Activated naive CD8-positive, alpha-beta T cell treated with anti-CD3 and anti-CD28 coated beads, Interleukin-2, amount 10 ng/mL, durations not matched to agents 7 days and 5 days (primary cell): ENCODE results near the gene ACOX3. TPM values are rescaled to one million over a fixed set of nuclear protein-coding genes. Genes with fewer than 3 reads are reported as not detected.
"Not testable (repeated sequence)": the region's sequence is repeated elsewhere in the genome, so short reads cannot be mapped to it uniquely, and the experiment has no call there.

ENCODE experiments used
- ATAC-seq: fragments of 150-1000 bp; cut with Tn5 transposase; one replicate; pipeline ENCODE4 v1.10.0; 2021; ENCODE audit warnings: low read depth, moderate library complexity
- POLR2A ChIA-PET: fragments of 350-600 bp; sonication (Branson Sonifier 250); formaldehyde crosslinking; loops from one replicate; lab custom pipeline; 2021; ENCODE audit warnings: antibody characterized with exemption; lab: Charles Lee
- DNase-seq: peaks from one replicate; pipeline ENCODE4 v3.0.0; 2021
- H3K27ac Mint-ChIP-seq: one replicate; pipeline ENCODE4 v1.8.0; 2022; ENCODE audit warnings: mild to moderate bottlenecking, mixed read lengths
- H3K27me3 Mint-ChIP-seq: one replicate; pipeline ENCODE4 v1.8.0; 2022; ENCODE audit warnings: mild to moderate bottlenecking, moderate library complexity, mixed read lengths
- H3K36me3 Mint-ChIP-seq: one replicate; pipeline ENCODE4 v1.8.0; 2021; ENCODE audit warnings: mild to moderate bottlenecking, mixed read lengths
- H3K4me1 Mint-ChIP-seq: one replicate; pipeline ENCODE4 v1.8.0; 2021; ENCODE audit warnings: mixed read lengths
- H3K4me3 Mint-ChIP-seq: one replicate; pipeline ENCODE4 v1.8.0; 2022; ENCODE audit warnings: mild to moderate bottlenecking, moderate library complexity, mixed read lengths
- H3K9me3 Mint-ChIP-seq: one replicate; pipeline ENCODE4 v1.8.0; 2021; ENCODE audit warnings: mixed read lengths
- total RNA-seq, 2 experiments: library from RNA; stranded (reverse); gene quantifications; one replicate each; pipeline ENCODE4 v1.2.3, GENCODE V29; 2021

The ACOX3 gene
- total RNA-seq: 10 to 100 TPM; 15.2 to 16.6 TPM

- Mint-ChIP-seq H3K27me3 (no peaks in the 10 kb centered on the region), H3K4me1 (peaks cover 46% of the 10 kb centered on the region), H3K27ac (peak within 1 kb of the TSS; percentile 98), H3K4me3 (peak within 1 kb of the TSS; percentile 97), H3K9me3 (no peaks in the 10 kb centered on the region), H3K36me3 (peaks cover 7% of the 10 kb centered on the region)
- POLR2A ChIA-PET: interaction anchor here (1.1 to 4.1 kb wide), 2 partner anchors 12 to 13 kb away, joined by 3 to 27 read pairs; no protein-coding TSS in a partner anchor
- DNase-seq (peak; percentile 100), ATAC-seq (peak; percentile 87)
These were observed at the start of gene ACOX3, which contains the start of gene TRMT44 for GRCh38 chr4:8440492-8441311. ACOX3 (minus strand) TSS chr4:8440723; CDS start chr4:8416521, 24,202 bp downstream. TRMT44 (plus strand) TSS chr4:8440777; CDS start chr4:8440823, 46 bp downstream.

GRCh38 chr4:8488791-8489369 lies 48.4 kb upstream of the ACOX3 start:
- Mint-ChIP-seq H3K9me3 (no peaks in the 10 kb centered on the region), H3K27ac (no peak overlapping the region), H3K27me3 (no peaks in the 10 kb centered on the region), H3K4me1 (no peaks in the 10 kb centered on the region), H3K36me3 (no peaks in the 10 kb centered on the region), H3K4me3 (no peak overlapping the region)
- no peak for DNase-seq
- POLR2A ChIA-PET: no interaction called here
- ATAC-seq: no peak

- POLR2A ChIA-PET, ATAC-seq, H3K4me3 Mint-ChIP-seq, H3K36me3 Mint-ChIP-seq, H3K4me1 Mint-ChIP-seq, H3K27ac Mint-ChIP-seq, DNase-seq, H3K9me3 Mint-ChIP-seq, H3K27me3 Mint-ChIP-seq: not testable (repeated sequence)
These were observed 46.1 kb upstream of the ACOX3 start for GRCh38 chr4:8486643-8487042.

- no peaks in the 10 kb centered on the region for H3K4me1 Mint-ChIP-seq
- H3K4me3 Mint-ChIP-seq: no peak overlapping the region
These were observed 39.7 kb upstream of the ACOX3 start for GRCh38 chr4:8480221-8480620.

GRCh38 chr4:8478801-8479744 lies 38.5 kb upstream of the ACOX3 start:
- DNase-seq (no peak), ATAC-seq (no peak)
- H3K4me3 Mint-ChIP-seq: no peak overlapping the region
- POLR2A ChIA-PET: no interaction called here
- H3K27ac Mint-ChIP-seq: no peak overlapping the region
- H3K9me3 Mint-ChIP-seq: no peaks in the 10 kb centered on the region
- no peaks in the 10 kb centered on the region for H3K36me3 Mint-ChIP-seq
- H3K4me1 Mint-ChIP-seq: no peaks in the 10 kb centered on the region
- H3K27me3 Mint-ChIP-seq: no peaks in the 10 kb centered on the region

More at GRCh38 chr4:8480221-8480620, 39.7 kb upstream of the ACOX3 start:
- H3K27ac Mint-ChIP-seq: no peak overlapping the region
- H3K9me3 Mint-ChIP-seq: no peaks in the 10 kb centered on the region
- no peak for ATAC-seq
- DNase-seq: no peak
- no peaks in the 10 kb centered on the region for H3K36me3 Mint-ChIP-seq
- POLR2A ChIA-PET: no interaction called here
- H3K27me3 Mint-ChIP-seq: no peaks in the 10 kb centered on the region

- Mint-ChIP-seq H3K4me1 (no peaks in the 10 kb centered on the region), H3K27ac (no peak overlapping the region), H3K36me3 (no peaks in the 10 kb centered on the region), H3K4me3 (no peak overlapping the region), H3K9me3 (no peaks in the 10 kb centered on the region), H3K27me3 (no peaks in the 10 kb centered on the region)
- POLR2A ChIA-PET: interaction anchor here (1.3 kb wide), 1 partner anchor 50 kb away, joined by 3 read pairs; no protein-coding TSS in a partner anchor
- DNase-seq (no peak), ATAC-seq (no peak)
These were observed 37.8 kb upstream of the ACOX3 start for GRCh38 chr4:8478371-8478770.

GRCh38 chr4:8477676-8478075 lies 37.2 kb upstream of the ACOX3 start:
- no peaks in the 10 kb centered on the region for H3K27me3 Mint-ChIP-seq
- DNase-seq (no peak), ATAC-seq (no peak)
- H3K4me1 Mint-ChIP-seq: no peaks in the 10 kb centered on the region
- H3K36me3 Mint-ChIP-seq: no peaks in the 10 kb centered on the region
- no peak overlapping the region for H3K27ac Mint-ChIP-seq
- H3K4me3 Mint-ChIP-seq: no peak overlapping the region
- H3K9me3 Mint-ChIP-seq: no peaks in the 10 kb centered on the region
- POLR2A ChIA-PET: interaction anchor here (1.3 kb wide), 1 partner anchor 49 kb away, joined by 3 read pairs; no protein-coding TSS in a partner anchor

GRCh38 chr4:8477095-8477635 lies 36.6 kb upstream of the ACOX3 start:
- Mint-ChIP-seq H3K36me3 (no peaks in the 10 kb centered on the region), H3K27me3 (no peaks in the 10 kb centered on the region), H3K4me3 (no peak overlapping the region), H3K27ac (no peak overlapping the region), H3K4me1 (no peaks in the 10 kb centered on the region), H3K9me3 (no peaks in the 10 kb centered on the region)
- ATAC-seq (no peak), DNase-seq (no peak)
- POLR2A ChIA-PET: interaction anchor here (1.3 kb wide), 1 partner anchor 49 kb away, joined by 3 read pairs; no protein-coding TSS in a partner anchor

GRCh38 chr4:8475751-8476575 lies 35.4 kb upstream of the ACOX3 start:
- no peaks in the 10 kb centered on the region for H3K4me1 Mint-ChIP-seq
- POLR2A ChIA-PET: no interaction called here
- ATAC-seq (no peak), DNase-seq (no peak)
- no peak overlapping the region for H3K4me3 Mint-ChIP-seq
- H3K9me3 Mint-ChIP-seq: no peaks in the 10 kb centered on the region
- no peaks in the 10 kb centered on the region for H3K36me3 Mint-ChIP-seq
- H3K27ac Mint-ChIP-seq: no peak overlapping the region
- H3K27me3 Mint-ChIP-seq: no peaks in the 10 kb centered on the region

- POLR2A ChIA-PET: no interaction called here
- no peak for ATAC-seq
- Mint-ChIP-seq H3K27me3 (no peaks in the 10 kb centered on the region), H3K36me3 (no peaks in the 10 kb centered on the region), H3K9me3 (no peaks in the 10 kb centered on the region), H3K27ac (no peak overlapping the region), H3K4me1 (no peaks in the 10 kb centered on the region), H3K4me3 (no peak overlapping the region)
- DNase-seq: no peak
These were observed 34.3 kb upstream of the ACOX3 start for GRCh38 chr4:8474856-8475255.

GRCh38 chr4:8473920-8474590 lies 33.5 kb upstream of the ACOX3 start:
- Mint-ChIP-seq H3K4me3 (no peak overlapping the region), H3K9me3 (no peaks in the 10 kb centered on the region), H3K27ac (no peak overlapping the region), H3K4me1 (no peaks in the 10 kb centered on the region), H3K27me3 (no peaks in the 10 kb centered on the region), H3K36me3 (no peaks in the 10 kb centered on the region)
- DNase-seq (no peak), ATAC-seq (no peak)
- POLR2A ChIA-PET: no interaction called here
